GM19035 (cell line): ENCODE data around the gene XPC.

Experiments used
- ATAC-seq: cut with Tn5 transposase; IDR thresholded peaks from one replicate; pipeline ENCODE4 v1.9.1; 2021; ENCODE audit not compliant: unreplicated experiment

The XPC gene

GRCh38 chr3:14135581-14135980 is 42.8 kb downstream of the XPC start:
- no peak for ATAC-seq

- ATAC-seq = no peak
These were observed 44.1 kb downstream of the XPC start for GRCh38 chr3:14134291-14134690.

GRCh38 chr3:14133876-14134275 is 44.5 kb downstream of the XPC start:
- ATAC-seq = no peak

- no peak for ATAC-seq
These were observed 45.1 kb downstream of the XPC start for GRCh38 chr3:14133188-14133800.

GRCh38 chr3:14132689-14133088 is 45.7 kb downstream of the XPC start:
- ATAC-seq = no peak

- no peak for ATAC-seq
These were observed 46.3 kb downstream of the XPC start for GRCh38 chr3:14132120-14132519.

GRCh38 chr3:14131134-14131533 is 47.3 kb downstream of the XPC start:
- ATAC-seq = no peak

GRCh38 chr3:14130707-14131106 is 47.7 kb downstream of the XPC start:
- ATAC-seq = no peak

GRCh38 chr3:14130230-14130629 is 48.2 kb downstream of the XPC start:
- no peak for ATAC-seq

GRCh38 chr3:14129296-14129695 is 49.1 kb downstream of the XPC start:
- ATAC-seq = no peak

- ATAC-seq = no peak
These were observed 49.7 kb downstream of the XPC start for GRCh38 chr3:14128724-14129123.

GRCh38 chr3:14127516-14128161 is 50.8 kb downstream of the XPC start:
- ATAC-seq = no peak

- no peak for ATAC-seq
These were observed 51.4 kb downstream of the XPC start for GRCh38 chr3:14126887-14127505.

- no peak for ATAC-seq
These were observed 52.1 kb downstream of the XPC start for GRCh38 chr3:14126017-14126886.

GRCh38 chr3:14125193-14126016 is 53.0 kb downstream of the XPC start:
- peak; percentile 26 for ATAC-seq

GRCh38 chr3:14124615-14125192 is 53.7 kb downstream of the XPC start, which contains the start of the genes CHCHD4 and TMEM43:
Gene CHCHD4, minus strand, starts transcription at chr3:14124870. Its CDS starts 194 bp downstream, at chr3:14124676.
Gene TMEM43, plus strand, starts transcription at chr3:14125052. Its CDS starts 142 bp downstream, at chr3:14125194.
- peak; percentile 82 for ATAC-seq

- peak; percentile 55 for ATAC-seq
These were observed 54.2 kb downstream of the XPC start for GRCh38 chr3:14124223-14124614.

- no peak for ATAC-seq
These were observed 54.8 kb downstream of the XPC start for GRCh38 chr3:14123308-14124222.

- ATAC-seq = no peak
These were observed 56.1 kb downstream of the XPC start for GRCh38 chr3:14122301-14122700.
